D341Med (cell line): ENCODE results near the gene GRB14.
"Not testable (repeated sequence)": the region's sequence is repeated elsewhere in the genome, so short reads cannot be mapped to it uniquely, and the experiment has no call there.

Experiments used
- DNase-seq: peaks from one replicate; pipeline ENCODE4 v3.0.0; 2012; ENCODE audit warnings: low spot score

The GRB14 gene

GRCh38 chr2:164558450-164558849 is 62.8 kb downstream of the GRB14 start:
- DNase-seq: no peak

- no peak for DNase-seq
Measured at GRCh38 chr2:164554487-164554886, 66.8 kb downstream of the GRB14 start.

- no peak for DNase-seq
Measured at GRCh38 chr2:164551519-164551918, 69.8 kb downstream of the GRB14 start.

GRCh38 chr2:164549705-164550104 is 71.6 kb downstream of the GRB14 start:
- not testable (repeated sequence) for DNase-seq

GRCh38 chr2:164545484-164545883 is 75.8 kb downstream of the GRB14 start:
- DNase-seq: no peak

- no peak for DNase-seq
Measured at GRCh38 chr2:164542581-164543021, 78.7 kb downstream of the GRB14 start.

- peak; percentile 48 for DNase-seq
Measured at GRCh38 chr2:164538240-164538866, 82.9 kb downstream of the GRB14 start.

- no peak for DNase-seq
Measured at GRCh38 chr2:164535280-164536025, 85.8 kb downstream of the GRB14 start.

GRCh38 chr2:164530464-164530863 is 90.8 kb downstream of the GRB14 start:
- DNase-seq: no peak

- no peak for DNase-seq
Measured at GRCh38 chr2:164523726-164524125, 97.6 kb downstream of the GRB14 start.

- DNase-seq: no peak
Measured at GRCh38 chr2:164523009-164523408, 98.3 kb downstream of the GRB14 start.

- no peak for DNase-seq
Measured at GRCh38 chr2:164522561-164522981, 98.7 kb downstream of the GRB14 start.

GRCh38 chr2:164515734-164516133 is 105.5 kb downstream of the GRB14 start:
- DNase-seq: no peak

GRCh38 chr2:164515030-164515429 is 106.3 kb downstream of the GRB14 start:
- DNase-seq: no peak

- no peak for DNase-seq
Measured at GRCh38 chr2:164514491-164514890, 106.8 kb downstream of the GRB14 start.

- DNase-seq: no peak
Measured at GRCh38 chr2:164512871-164513270, 108.4 kb downstream of the GRB14 start.

GRCh38 chr2:164511738-164512137 is 109.5 kb downstream of the GRB14 start:
- no peak for DNase-seq

GRCh38 chr2:164510895-164511294 is 110.4 kb downstream of the GRB14 start:
- DNase-seq: no peak

GRCh38 chr2:164509137-164509877 is 112.0 kb downstream of the GRB14 start:
- no peak for DNase-seq

GRCh38 chr2:164504253-164504652 is 117.0 kb downstream of the GRB14 start:
- peak; percentile 40 for DNase-seq

- DNase-seq: no peak
Measured at GRCh38 chr2:164498836-164499235, 122.4 kb downstream of the GRB14 start.

GRCh38 chr2:164496881-164497280 is 124.4 kb downstream of the GRB14 start:
- no peak for DNase-seq

GRCh38 chr2:164496421-164496820 is 124.9 kb downstream of the GRB14 start:
- DNase-seq: no peak
